DOHH2 (cell line): ENCODE results near the gene MIPOL1.
"Not testable (repeated sequence)": the region's sequence is repeated elsewhere in the genome, so short reads cannot be mapped to it uniquely, and the experiment has no call there.

Experiments used
- H3F3A ChIP-seq: fragments of 200-600 bp; sonication (generic), shearing (Covaris generic); 2 replicates; pipeline ENCODE4 v1.6.0; 2016; ENCODE audit warnings: antibody characterized with exemption, mild to moderate bottlenecking; ENCODE audit not compliant: control insufficient read depth, insufficient read depth
- H3K27ac ChIP-seq: fragments of 200-600 bp; sonication (generic); 2 replicates; pipeline ENCODE4 v1.5.1; 2014; ENCODE audit warnings: low read depth, mild to moderate bottlenecking, low read length, moderate library complexity
- H3K27me3 ChIP-seq: fragments of 200-600 bp; sonication (generic); 2 replicates; pipeline ENCODE4 v1.6.1; 2014; ENCODE audit warnings: mild to moderate bottlenecking, low read length, mixed read lengths; ENCODE audit not compliant: control insufficient read depth
- H3K36me3 ChIP-seq: fragments of 200-600 bp; sonication (generic); 2 replicates; pipeline ENCODE4 v1.6.1; 2014; ENCODE audit warnings: mild to moderate bottlenecking, low read length, moderate library complexity, mixed read lengths; ENCODE audit not compliant: control insufficient read depth
- H3K4me1 ChIP-seq: fragments of 200-600 bp; sonication (generic); 2 replicates; pipeline ENCODE4 v1.6.1; 2014; ENCODE audit warnings: mild to moderate bottlenecking, low read length, mixed read lengths; ENCODE audit not compliant: control insufficient read depth
- H3K4me2 ChIP-seq: fragments of 200-600 bp; sonication (generic); 2 replicates; pipeline ENCODE4 v1.6.0; 2014; ENCODE audit warnings: mild to moderate bottlenecking, low read length, moderate library complexity
- H3K4me3 ChIP-seq: fragments of 200-600 bp; sonication (generic); 2 replicates; pipeline ENCODE4 v1.5.1; 2014; ENCODE audit warnings: mild to moderate bottlenecking, low read length, mixed read lengths
- H3K79me2 ChIP-seq: fragments of 200-600 bp; sonication (generic); 2 replicates; pipeline ENCODE4 v1.6.1; 2014; ENCODE audit warnings: mild to moderate bottlenecking, low read length, mixed read lengths; ENCODE audit not compliant: control insufficient read depth
- H3K9me2 ChIP-seq: fragments of 200-600 bp; sonication (generic); replicated peaks from 2 replicates; pipeline ENCODE4 v1.6.1; 2014; ENCODE audit warnings: mild to moderate bottlenecking, low read length, mixed read lengths; ENCODE audit not compliant: control insufficient read depth
- H3K9me3 ChIP-seq: fragments of 200-600 bp; sonication (generic); 2 replicates; pipeline ENCODE4 v1.6.1; 2014; ENCODE audit warnings: antibody characterized with exemption, low read length, mixed read lengths; ENCODE audit not compliant: control insufficient read depth, insufficient read depth
- H4K20me1 ChIP-seq: fragments of 200-600 bp; sonication (generic); 2 replicates; pipeline ENCODE4 v1.6.0; 2014; ENCODE audit warnings: low read depth, mild to moderate bottlenecking, antibody characterized with exemption, low read length, moderate library complexity; ENCODE audit not compliant: control insufficient read depth, insufficient read depth
- EZH2phosphoT487 ChIP-seq: fragments of 200-600 bp; sonication (generic); IDR thresholded peaks from 2 replicates; pipeline ENCODE4 v1.6.1; 2017; ENCODE audit warnings: borderline replicate concordance, mild to moderate bottlenecking, antibody characterized with exemption, low read length, moderate library complexity, mixed read lengths
- TF ChIP-seq, protein P1 (sequence below): fragments of 200-600 bp; sonication (generic); IDR thresholded peaks from one replicate; pipeline ENCODE4 v1.5.1; 2014; ENCODE audit warnings: antibody characterized with exemption, mild to moderate bottlenecking, low read depth, low read length; ENCODE audit not compliant: poor library complexity, severe bottlenecking

The MIPOL1 gene

DNA sequence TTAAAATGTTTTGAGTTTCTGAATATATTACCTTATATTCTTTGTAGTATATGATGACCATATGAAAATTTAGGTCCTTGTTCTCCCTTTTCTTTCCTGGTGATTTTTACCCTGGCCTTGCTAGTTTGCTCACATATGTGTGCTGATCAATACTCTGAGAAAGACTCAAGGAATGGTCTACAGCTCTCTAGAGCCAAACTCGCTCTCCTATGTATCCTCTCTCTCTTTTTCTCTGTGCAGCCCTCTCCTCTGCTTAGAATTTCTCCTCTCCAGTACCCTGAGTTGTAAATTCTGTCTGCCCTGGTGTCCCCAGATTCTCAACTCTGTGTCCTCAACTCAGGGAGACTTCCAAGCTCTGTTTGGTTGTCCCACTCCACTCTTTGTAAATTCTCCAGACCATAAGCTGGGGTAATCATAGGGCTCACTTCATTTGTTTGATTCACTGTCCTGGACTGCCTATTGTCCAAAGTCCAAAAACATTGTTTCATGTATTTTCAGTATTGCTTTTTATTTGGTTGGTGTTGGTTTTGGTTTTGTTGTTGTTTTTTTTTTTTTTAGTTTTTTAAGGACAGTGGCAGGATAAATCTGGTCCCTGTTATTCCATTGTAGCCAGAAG lies 356.3 kb downstream of the MIPOL1 start:
- no peaks in the 10 kb centered on the region for H3K27me3 ChIP-seq
- H3K36me3 ChIP-seq = no peaks in the 10 kb centered on the region
- TF ChIP-seq, protein P1, sequence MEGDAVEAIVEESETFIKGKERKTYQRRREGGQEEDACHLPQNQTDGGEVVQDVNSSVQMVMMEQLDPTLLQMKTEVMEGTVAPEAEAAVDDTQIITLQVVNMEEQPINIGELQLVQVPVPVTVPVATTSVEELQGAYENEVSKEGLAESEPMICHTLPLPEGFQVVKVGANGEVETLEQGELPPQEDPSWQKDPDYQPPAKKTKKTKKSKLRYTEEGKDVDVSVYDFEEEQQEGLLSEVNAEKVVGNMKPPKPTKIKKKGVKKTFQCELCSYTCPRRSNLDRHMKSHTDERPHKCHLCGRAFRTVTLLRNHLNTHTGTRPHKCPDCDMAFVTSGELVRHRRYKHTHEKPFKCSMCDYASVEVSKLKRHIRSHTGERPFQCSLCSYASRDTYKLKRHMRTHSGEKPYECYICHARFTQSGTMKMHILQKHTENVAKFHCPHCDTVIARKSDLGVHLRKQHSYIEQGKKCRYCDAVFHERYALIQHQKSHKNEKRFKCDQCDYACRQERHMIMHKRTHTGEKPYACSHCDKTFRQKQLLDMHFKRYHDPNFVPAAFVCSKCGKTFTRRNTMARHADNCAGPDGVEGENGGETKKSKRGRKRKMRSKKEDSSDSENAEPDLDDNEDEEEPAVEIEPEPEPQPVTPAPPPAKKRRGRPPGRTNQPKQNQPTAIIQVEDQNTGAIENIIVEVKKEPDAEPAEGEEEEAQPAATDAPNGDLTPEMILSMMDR = no peak
- H3K9me3 ChIP-seq = no peaks in the 10 kb centered on the region
- no peaks in the 10 kb centered on the region for H3K4me1 ChIP-seq
- no peaks in the 10 kb centered on the region for H4K20me1 ChIP-seq
- H3K4me2 ChIP-seq = no peak overlapping the region
- H3F3A ChIP-seq = no peaks in the 10 kb centered on the region
- H3K9me2 ChIP-seq = no peaks in the 10 kb centered on the region
- H3K27ac ChIP-seq = no peak overlapping the region
- H3K4me3 ChIP-seq = no peak overlapping the region
- no peaks in the 10 kb centered on the region for H3K79me2 ChIP-seq

DNA sequence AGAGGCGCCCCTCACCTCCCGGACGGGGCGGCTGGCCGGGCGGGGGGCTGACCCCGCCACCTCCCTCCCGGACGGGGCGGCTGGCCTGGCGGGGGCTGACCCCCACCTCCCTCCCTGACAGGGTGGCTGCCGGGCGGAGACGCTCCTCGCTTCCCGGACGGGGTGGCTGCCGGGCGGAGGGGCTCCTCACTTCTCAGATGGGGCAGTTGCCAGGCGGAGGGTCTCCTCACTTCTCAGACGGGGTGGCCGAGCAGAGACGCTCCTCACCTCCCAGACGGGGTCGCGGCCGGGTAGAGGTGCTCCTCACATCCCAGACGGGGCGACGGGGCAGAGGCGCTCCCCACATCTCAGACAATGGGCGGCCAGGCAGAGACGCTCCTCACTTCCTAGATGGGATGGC lies 357.9 kb downstream of the MIPOL1 start:
- H3K79me2 ChIP-seq, H3K4me3 ChIP-seq: not testable (repeated sequence)

DNA sequence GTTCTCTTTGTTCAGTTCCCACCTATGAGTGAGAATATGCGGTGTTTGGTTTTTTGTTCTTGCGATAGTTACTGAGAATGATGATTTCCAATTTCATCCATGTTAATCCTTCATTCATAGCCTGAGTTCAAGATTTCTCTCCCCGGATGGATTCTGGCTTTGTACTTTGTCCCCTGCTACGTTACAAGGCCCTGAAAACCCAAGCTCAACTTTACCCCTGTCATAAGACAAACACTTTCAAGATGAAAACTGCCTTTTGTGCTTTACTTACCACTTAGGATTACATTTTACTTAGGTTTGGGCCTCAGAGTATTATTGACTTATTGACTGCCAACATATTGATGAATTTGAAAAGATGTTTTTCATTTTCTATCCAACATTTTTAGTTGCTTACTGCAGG lies 361.0 kb downstream of the MIPOL1 start:
- Histone ChIP-seq H3F3A (no peaks in the 10 kb centered on the region), H3K27me3 (no peaks in the 10 kb centered on the region), H3K27ac (no peak overlapping the region), H3K4me2 (no peak overlapping the region), H3K4me1 (no peaks in the 10 kb centered on the region), H3K9me2 (no peaks in the 10 kb centered on the region), H3K36me3 (no peaks in the 10 kb centered on the region), H3K79me2 (no peaks in the 10 kb centered on the region), H3K4me3 (no peak overlapping the region), H3K9me3 (no peaks in the 10 kb centered on the region), H4K20me1 (no peaks in the 10 kb centered on the region)
- TF ChIP-seq, protein P1 = no peak
- no peak for TF ChIP-seq EZH2phosphoT487

More for the DNA sequence above, 357.9 kb downstream of the MIPOL1 start:
- not testable (repeated sequence) for H3K27ac ChIP-seq, H3K4me1 ChIP-seq, H3K36me3 ChIP-seq, H3K27me3 ChIP-seq, H4K20me1 ChIP-seq, H3K9me3 ChIP-seq, H3K4me2 ChIP-seq, H3F3A ChIP-seq, H3K9me2 ChIP-seq

DNA sequence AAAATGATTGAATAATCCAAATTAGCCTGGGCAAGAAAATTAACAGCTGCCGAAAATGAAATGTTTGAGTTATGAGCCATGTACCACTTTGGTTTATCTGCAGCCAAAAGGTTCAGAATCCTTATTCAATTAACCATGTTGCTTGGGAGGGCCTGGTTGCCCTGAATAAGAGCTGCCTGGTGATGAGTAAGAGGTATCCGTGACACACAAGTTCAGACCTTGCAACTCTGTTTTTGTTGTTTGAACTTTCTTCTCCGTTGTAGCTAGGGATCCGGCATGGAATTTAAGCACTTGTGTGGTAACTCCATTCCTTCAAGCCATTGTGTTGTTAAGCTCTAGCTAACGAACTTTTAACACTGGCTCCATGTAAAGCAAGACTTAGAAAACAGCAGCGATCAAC lies 361.6 kb downstream of the MIPOL1 start:
- H3K27ac ChIP-seq = no peak overlapping the region
- no peaks in the 10 kb centered on the region for H3K9me2 ChIP-seq
- H3K4me1 ChIP-seq = no peaks in the 10 kb centered on the region
- no peaks in the 10 kb centered on the region for H3K27me3 ChIP-seq
- H3K4me2 ChIP-seq = no peak overlapping the region
- TF ChIP-seq, protein P1 = no peak
- TF ChIP-seq EZH2phosphoT487 = no peak
- H3K9me3 ChIP-seq = no peaks in the 10 kb centered on the region
- no peaks in the 10 kb centered on the region for H3F3A ChIP-seq
- no peaks in the 10 kb centered on the region for H4K20me1 ChIP-seq
- H3K4me3 ChIP-seq = no peak overlapping the region
- no peaks in the 10 kb centered on the region for H3K36me3 ChIP-seq
- H3K79me2 ChIP-seq = no peaks in the 10 kb centered on the region
